Gastroesophageal sphincter (tissue), 3 donors: Measurements from ENCODE around the gene HHIP.

ENCODE experiments used
- POLR2A ChIP-seq, 2 donors: fragments of 450-650 bp; IDR thresholded peaks; one replicate each; pipeline ENCODE4 v1.6.1; 2017; ENCODE audit warnings: antibody characterized with exemption in 2 of 2, mild to moderate bottlenecking in 2 of 2, moderate library complexity in 1 of 2
- TF ChIP-seq, protein P1 (sequence below), 4 experiments: fragments of 200-600 bp in 2 of 4; fragments of 450-650 bp in 2 of 4; sonication (generic) in 1 of 4; IDR thresholded peaks; one replicate each; pipeline ENCODE4 v1.5.1; 2017 to 2019; ENCODE audit warnings: antibody characterized with exemption in 4 of 4, mild to moderate bottlenecking in 2 of 4, moderate library complexity in 2 of 4

GRCh38 chr4:144734522-144734921 lies 88.6 kb downstream of the HHIP start:
- TF ChIP-seq, protein P1, sequence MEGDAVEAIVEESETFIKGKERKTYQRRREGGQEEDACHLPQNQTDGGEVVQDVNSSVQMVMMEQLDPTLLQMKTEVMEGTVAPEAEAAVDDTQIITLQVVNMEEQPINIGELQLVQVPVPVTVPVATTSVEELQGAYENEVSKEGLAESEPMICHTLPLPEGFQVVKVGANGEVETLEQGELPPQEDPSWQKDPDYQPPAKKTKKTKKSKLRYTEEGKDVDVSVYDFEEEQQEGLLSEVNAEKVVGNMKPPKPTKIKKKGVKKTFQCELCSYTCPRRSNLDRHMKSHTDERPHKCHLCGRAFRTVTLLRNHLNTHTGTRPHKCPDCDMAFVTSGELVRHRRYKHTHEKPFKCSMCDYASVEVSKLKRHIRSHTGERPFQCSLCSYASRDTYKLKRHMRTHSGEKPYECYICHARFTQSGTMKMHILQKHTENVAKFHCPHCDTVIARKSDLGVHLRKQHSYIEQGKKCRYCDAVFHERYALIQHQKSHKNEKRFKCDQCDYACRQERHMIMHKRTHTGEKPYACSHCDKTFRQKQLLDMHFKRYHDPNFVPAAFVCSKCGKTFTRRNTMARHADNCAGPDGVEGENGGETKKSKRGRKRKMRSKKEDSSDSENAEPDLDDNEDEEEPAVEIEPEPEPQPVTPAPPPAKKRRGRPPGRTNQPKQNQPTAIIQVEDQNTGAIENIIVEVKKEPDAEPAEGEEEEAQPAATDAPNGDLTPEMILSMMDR (IDR thresholded peaks at IDR 0.05), result no peak
- no peak for TF ChIP-seq POLR2A (IDR thresholded peaks at IDR 0.05)
